OCI-LY7 (cell line): ENCODE results near the gene TNRC6C. TPM values are rescaled to one million over a fixed set of nuclear protein-coding genes. Genes with fewer than 3 reads are reported as not detected.

Experiments used
- Bru-seq: library from RNA; stranded (reverse); fragments of 400-500 nt; gene quantifications from one replicate; lab custom pipeline; 2021; lab: Mats Ljungman, UMichigan
- BruChase-seq, 2 experiments: library from RNA; stranded (reverse); fragments of 400-500 nt; gene quantifications; one replicate each; lab custom pipeline; 2021; lab: Mats Ljungman, UMichigan
- BruUV-seq: library from RNA; stranded (reverse); fragments of 400-500 nt; replicated peaks from 2 replicates; lab custom pipeline; 2021; lab: Mats Ljungman, UMichigan
- CTCF ChIA-PET: fragments of 300-600 bp; sonication (Branson Sonifier 250); formaldehyde crosslinking; loops from one replicate; lab custom pipeline; 2022; ENCODE audit warnings: antibody characterized with exemption; ENCODE audit not compliant: unreplicated experiment; lab: Charles Lee
- POLR2A ChIA-PET: fragments of 300-600 bp; sonication (Branson Sonifier 250); formaldehyde crosslinking; loops from one replicate; lab custom pipeline; 2022; ENCODE audit warnings: antibody characterized with exemption; lab: Charles Lee
- DNase-seq: peaks from one replicate; pipeline ENCODE4 v3.0.0-alpha.2; 2015; ENCODE audit warnings: low spot score
- H2AFZ ChIP-seq: fragments of 200-600 bp; sonication (generic), shearing (Covaris generic); 2 replicates; pipeline ENCODE4 v1.6.1; 2014; ENCODE audit warnings: mild to moderate bottlenecking, antibody characterized with exemption, low read length, moderate library complexity
- H3K27ac ChIP-seq: fragments of 200-600 bp; sonication (generic); 2 replicates; pipeline ENCODE4 v1.5.1; 2014; ENCODE audit warnings: mixed run types, low read depth, mild to moderate bottlenecking, moderate library complexity, low read length, inconsistent platforms; ENCODE audit not compliant: poor library complexity, severe bottlenecking
- H3K36me3 ChIP-seq: fragments of 200-600 bp; sonication (generic); 2 replicates; pipeline ENCODE4 v1.6.1; 2014; ENCODE audit warnings: mild to moderate bottlenecking, antibody characterized with exemption, low read length, moderate library complexity, mixed read lengths; ENCODE audit not compliant: insufficient read depth
- H3K4me1 ChIP-seq: fragments of 200-600 bp; sonication (generic); 2 replicates; pipeline ENCODE4 v1.5.1; 2014; ENCODE audit warnings: mild to moderate bottlenecking, low read length; ENCODE audit not compliant: insufficient read depth, poor library complexity, severe bottlenecking
- H3K4me2 ChIP-seq: fragments of 200-600 bp; sonication (generic); 2 replicates; pipeline ENCODE4 v1.6.1; 2014; ENCODE audit warnings: mild to moderate bottlenecking, low read length
- H3K4me3 ChIP-seq: fragments of 200-600 bp; sonication (generic); 2 replicates; pipeline ENCODE4 v1.5.1; 2014; ENCODE audit warnings: mild to moderate bottlenecking, low read depth, low read length; ENCODE audit not compliant: poor library complexity, severe bottlenecking
- H3K79me2 ChIP-seq: fragments of 200-600 bp; sonication (generic); 2 replicates; pipeline ENCODE4 v1.6.1; 2016; ENCODE audit warnings: low read depth, mild to moderate bottlenecking, low read length, moderate library complexity, mixed read lengths; ENCODE audit not compliant: insufficient read depth
- H3K9me2 ChIP-seq: fragments of 200-600 bp; sonication (generic); 2 replicates; pipeline ENCODE4 v1.6.1; 2016; ENCODE audit warnings: mild to moderate bottlenecking, low read length, mixed read lengths; ENCODE audit not compliant: insufficient read depth
- H3K9me3 ChIP-seq: fragments of 200-600 bp; sonication (generic); 2 replicates; pipeline ENCODE4 v1.6.1; 2014; ENCODE audit warnings: mild to moderate bottlenecking, mixed run types, low read length, mixed read lengths
- H4K20me1 ChIP-seq: fragments of 200-600 bp; sonication (generic); 2 replicates; pipeline ENCODE4 v1.6.1; 2014; ENCODE audit warnings: mild to moderate bottlenecking, antibody characterized with exemption, low read length, moderate library complexity, mixed read lengths; ENCODE audit not compliant: insufficient read depth
- EZH2phosphoT487 ChIP-seq: fragments of 200-600 bp; sonication (generic); IDR thresholded peaks from 2 replicates; pipeline ENCODE4 v1.6.1; 2018; ENCODE audit warnings: low read depth, borderline replicate concordance, mild to moderate bottlenecking, mixed run types, antibody characterized with exemption, low read length, moderate library complexity, mixed read lengths
- intact Hi-C: fragments of 100-400 bp; cut with micrococcal nuclease; formaldehyde crosslinking; loops from one replicate; pipeline ENCODE4 v1.10.0; 2022; ENCODE audit not compliant: unreplicated experiment
- long read RNA-seq: library from polyadenylated mRNA; stranded (forward); transcript quantifications from one replicate; pipeline ENCODE4 v2.0.0, GENCODE V29; 2022
- total RNA-seq, 2 experiments: library from RNA; depleted of rRNA in 1 of 2; stranded (reverse); fragments of >200 nt in 1 of 2; shearing (Covaris generic) in 1 of 2; gene quantifications; 2 replicates each; pipeline ENCODE4 v1.2.3, GENCODE V29; 2014 to 2022
- TF ChIP-seq, protein P1 (sequence below): fragments of 200-600 bp; sonication (generic); conservative IDR thresholded peaks from 2 replicates; pipeline ENCODE4 v1.5.1; 2014; ENCODE audit warnings: mild to moderate bottlenecking, antibody characterized with exemption, low read length, moderate library complexity, mixed read lengths

The TNRC6C gene, protein sequence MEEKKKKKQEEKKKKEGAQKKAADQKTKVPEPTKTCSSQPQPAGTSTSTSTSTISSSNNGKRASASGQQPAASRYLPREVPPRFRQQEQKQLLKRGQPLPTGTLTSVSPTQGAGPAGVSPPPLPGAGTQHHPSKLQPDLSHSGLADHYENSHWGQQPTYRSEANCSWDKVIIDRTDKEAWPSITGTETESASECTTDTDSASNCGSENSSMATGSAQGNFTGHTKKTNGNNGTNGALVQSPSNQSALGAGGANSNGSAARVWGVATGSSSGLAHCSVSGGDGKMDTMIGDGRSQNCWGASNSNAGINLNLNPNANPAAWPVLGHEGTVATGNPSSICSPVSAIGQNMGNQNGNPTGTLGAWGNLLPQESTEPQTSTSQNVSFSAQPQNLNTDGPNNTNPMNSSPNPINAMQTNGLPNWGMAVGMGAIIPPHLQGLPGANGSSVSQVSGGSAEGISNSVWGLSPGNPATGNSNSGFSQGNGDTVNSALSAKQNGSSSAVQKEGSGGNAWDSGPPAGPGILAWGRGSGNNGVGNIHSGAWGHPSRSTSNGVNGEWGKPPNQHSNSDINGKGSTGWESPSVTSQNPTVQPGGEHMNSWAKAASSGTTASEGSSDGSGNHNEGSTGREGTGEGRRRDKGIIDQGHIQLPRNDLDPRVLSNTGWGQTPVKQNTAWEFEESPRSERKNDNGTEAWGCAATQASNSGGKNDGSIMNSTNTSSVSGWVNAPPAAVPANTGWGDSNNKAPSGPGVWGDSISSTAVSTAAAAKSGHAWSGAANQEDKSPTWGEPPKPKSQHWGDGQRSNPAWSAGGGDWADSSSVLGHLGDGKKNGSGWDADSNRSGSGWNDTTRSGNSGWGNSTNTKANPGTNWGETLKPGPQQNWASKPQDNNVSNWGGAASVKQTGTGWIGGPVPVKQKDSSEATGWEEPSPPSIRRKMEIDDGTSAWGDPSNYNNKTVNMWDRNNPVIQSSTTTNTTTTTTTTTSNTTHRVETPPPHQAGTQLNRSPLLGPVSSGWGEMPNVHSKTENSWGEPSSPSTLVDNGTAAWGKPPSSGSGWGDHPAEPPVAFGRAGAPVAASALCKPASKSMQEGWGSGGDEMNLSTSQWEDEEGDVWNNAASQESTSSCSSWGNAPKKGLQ (N-terminal part only)
- total RNA-seq (2014; rRNA removed; shearing (Covaris generic)) (8.5 and 14.2 TPM in 2 replicates), total RNA-seq (2022) (25.2 and 33.9 TPM in 2 replicates), Bru-seq, nascent RNA (percentile 75 among the genes with signal in this experiment), BruChase-seq, experiment 1, labeled RNA remaining after a 6-hour chase (percentile 76 among the genes with signal in this experiment), BruChase-seq, experiment 2, labeled RNA remaining after a 2-hour chase (percentile 75 among the genes with signal in this experiment)
- long read RNA-seq, partial matches to known transcripts: 12 of 28 reads
- long read RNA-seq, other reads (novel, unspliced or antisense): 16 of 28 reads

GRCh38 chr17:77957857-77958715 lies at the start of gene TNRC6C:
TNRC6C (plus strand) TSS chr17:77958703; CDS start chr17:78004207, 45,504 bp downstream.
- Histone ChIP-seq H3K79me2 (peaks cover 32% of the 10 kb centered on the region), H2AFZ (peak within 1 kb of the TSS; percentile 46; the same call in 1 of the 2 replicates), H3K9me2 (no peaks in the 10 kb centered on the region), H3K4me3 (peak within 1 kb of the TSS; percentile 85), H3K9me3 (no peaks in the 10 kb centered on the region), H3K36me3 (no peaks in the 10 kb centered on the region), H3K27ac (peak within 1 kb of the TSS; percentile 42), H3K4me1 (peaks cover 33% of the 10 kb centered on the region), H3K4me2 (peak within 1 kb of the TSS; percentile 89), H4K20me1 (peaks cover 27% of the 10 kb centered on the region)
- no TSS peak for BruUV-seq
- ChIA-PET CTCF (interaction anchor here (0.6 to 1.0 kb wide), 5 partner anchors 13 to 1694 kb away, joined by 3 to 9 read pairs (median 6); no protein-coding TSS in a partner anchor), POLR2A (interaction anchor here (0.5 to 2.0 kb wide), 44 partner anchors 10 to 995 kb away, joined by 3 to 27 read pairs (median 4); partner anchors contain the start of gene TMC8)
- TF ChIP-seq, protein P1, sequence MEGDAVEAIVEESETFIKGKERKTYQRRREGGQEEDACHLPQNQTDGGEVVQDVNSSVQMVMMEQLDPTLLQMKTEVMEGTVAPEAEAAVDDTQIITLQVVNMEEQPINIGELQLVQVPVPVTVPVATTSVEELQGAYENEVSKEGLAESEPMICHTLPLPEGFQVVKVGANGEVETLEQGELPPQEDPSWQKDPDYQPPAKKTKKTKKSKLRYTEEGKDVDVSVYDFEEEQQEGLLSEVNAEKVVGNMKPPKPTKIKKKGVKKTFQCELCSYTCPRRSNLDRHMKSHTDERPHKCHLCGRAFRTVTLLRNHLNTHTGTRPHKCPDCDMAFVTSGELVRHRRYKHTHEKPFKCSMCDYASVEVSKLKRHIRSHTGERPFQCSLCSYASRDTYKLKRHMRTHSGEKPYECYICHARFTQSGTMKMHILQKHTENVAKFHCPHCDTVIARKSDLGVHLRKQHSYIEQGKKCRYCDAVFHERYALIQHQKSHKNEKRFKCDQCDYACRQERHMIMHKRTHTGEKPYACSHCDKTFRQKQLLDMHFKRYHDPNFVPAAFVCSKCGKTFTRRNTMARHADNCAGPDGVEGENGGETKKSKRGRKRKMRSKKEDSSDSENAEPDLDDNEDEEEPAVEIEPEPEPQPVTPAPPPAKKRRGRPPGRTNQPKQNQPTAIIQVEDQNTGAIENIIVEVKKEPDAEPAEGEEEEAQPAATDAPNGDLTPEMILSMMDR: peak; percentile 40; the same call in 1 of the 2 replicates
- no peak for TF ChIP-seq EZH2phosphoT487
- intact Hi-C loops: loop anchor here (1.0 to 5.0 kb wide), 3 partner anchors 76 to 186 kb away; no protein-coding TSS in a partner anchor
- peak; percentile 100 for DNase-seq

DNA sequence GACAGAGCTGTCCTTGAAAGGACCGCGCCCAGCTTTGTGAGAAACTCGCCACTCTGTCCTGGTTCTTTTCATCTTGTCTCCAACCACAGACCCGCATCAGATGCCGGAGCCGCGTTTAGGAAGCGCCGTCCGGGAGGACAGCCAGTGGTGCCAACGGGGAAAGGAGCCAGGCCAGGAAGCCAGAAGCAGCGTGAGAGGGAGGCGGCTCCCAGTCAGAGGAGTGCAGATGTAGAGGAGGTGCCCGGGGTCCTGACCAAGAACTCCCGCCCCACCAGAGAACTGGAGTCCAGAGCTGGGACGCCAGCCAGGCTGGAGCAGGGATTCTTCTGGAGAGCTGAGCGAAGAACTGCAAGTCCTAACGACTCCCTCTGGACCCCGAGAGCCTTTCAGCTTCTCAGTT lies 49.3 kb upstream of the TNRC6C start:
- intact Hi-C loops: no loop called here
- no peak for DNase-seq
- no peak overlapping the region for H3K27ac ChIP-seq
- no TSS peak for BruUV-seq
- no peak overlapping the region for H3K4me3 ChIP-seq
- no peak overlapping the region for H3K4me2 ChIP-seq
- H3K79me2 ChIP-seq: no peaks in the 10 kb centered on the region
- ChIA-PET CTCF (no interaction called here), POLR2A (no interaction called here)
- H2AFZ ChIP-seq: no peak overlapping the region
- no peaks in the 10 kb centered on the region for H4K20me1 ChIP-seq
- no peaks in the 10 kb centered on the region for H3K9me2 ChIP-seq
- H3K36me3 ChIP-seq: no peaks in the 10 kb centered on the region
- no peaks in the 10 kb centered on the region for H3K9me3 ChIP-seq
- no peaks in the 10 kb centered on the region for H3K4me1 ChIP-seq
- TF ChIP-seq EZH2phosphoT487: no peak
- TF ChIP-seq, protein P1: no peak
